Esophagus mucosa (tissue), 1 donor: ENCODE results near the gene PTPN1. TPM values are rescaled to one million over a fixed set of nuclear protein-coding genes. Genes with fewer than 3 reads are reported as not detected.
"Not testable (repeated sequence)": the region's sequence is repeated elsewhere in the genome, so short reads cannot be mapped to it uniquely, and the experiment has no call there.

Experiments
- ATAC-seq: fragments of 200-7000 bp; cut with Tn5 transposase; one replicate; pipeline ENCODE4 v1.9.1; 2020
- total RNA-seq: library from RNA; stranded (reverse); gene quantifications from one replicate; pipeline ENCODE4 v1.2.4, GENCODE V29; 2023
- donor health status: DM: yes; HTN: yes; CAD: no.

Gene PTPN1
- total RNA-seq, 1 donor from 2014 or later, result 23.3 TPM

GRCh38 chr20:50615407-50615806 is 105.2 kb downstream of the PTPN1 start:
- no peak for ATAC-seq

GRCh38 chr20:50617022-50617421 is 106.8 kb downstream of the PTPN1 start:
- no peak for ATAC-seq

GRCh38 chr20:50618537-50618936 is 108.4 kb downstream of the PTPN1 start:
- ATAC-seq, result no peak

- ATAC-seq, result not testable (repeated sequence)
Measured at GRCh38 chr20:50620459-50620858, 110.3 kb downstream of the PTPN1 start.

GRCh38 chr20:50621068-50621665 is 111.0 kb downstream of the PTPN1 start:
- ATAC-seq, result no peak

GRCh38 chr20:50624351-50625016 is 114.3 kb downstream of the PTPN1 start:
- ATAC-seq, result peak; percentile 6

- no peak for ATAC-seq
Measured at GRCh38 chr20:50625986-50626677, 115.9 kb downstream of the PTPN1 start.

GRCh38 chr20:50627747-50628146 is 117.6 kb downstream of the PTPN1 start:
- no peak for ATAC-seq

- no peak for ATAC-seq
Measured at GRCh38 chr20:50628332-50628731, 118.1 kb downstream of the PTPN1 start.

GRCh38 chr20:50628853-50629669 is 118.9 kb downstream of the PTPN1 start:
- ATAC-seq, result no peak

GRCh38 chr20:50629670-50630045 is 119.5 kb downstream of the PTPN1 start:
- no peak for ATAC-seq

- ATAC-seq, result no peak
Measured at GRCh38 chr20:50630578-50631263, 120.5 kb downstream of the PTPN1 start.

GRCh38 chr20:50632236-50632635 is 122.1 kb downstream of the PTPN1 start:
- ATAC-seq, result no peak

- no peak for ATAC-seq
Measured at GRCh38 chr20:50632701-50633100, 122.5 kb downstream of the PTPN1 start.

- no peak for ATAC-seq
Measured at GRCh38 chr20:50633361-50633760, 123.2 kb downstream of the PTPN1 start.

- ATAC-seq, result no peak
Measured at GRCh38 chr20:50634191-50634590, 124.0 kb downstream of the PTPN1 start.

Other genes starting within 250 kb of the PTPN1 start
- 1.2 TPM for gene RIPOR3, start 181.2 kb downstream of the PTPN1 start, total RNA-seq
- 6.5 TPM for gene PARD6B, start 221.2 kb downstream of the PTPN1 start, total RNA-seq